GM12892 (cell line): ENCODE results near the gene CPAMD8.

Experiments
- POLR2A ChIP-seq: IDR thresholded peaks from 2 replicates; pipeline ENCODE4 v1.6.1; 2011; ENCODE audit warnings: low read depth, low read length, control low read depth
- POLR2AphosphoS5 ChIP-seq: IDR thresholded peaks from 2 replicates; pipeline ENCODE4 v1.6.1; 2011; ENCODE audit warnings: low read depth, low read length, control low read depth

GRCh38 chr19:17021328-17021727 is 5.3 kb downstream of the CPAMD8 start:
- no peak for TF ChIP-seq POLR2A
- no peak for TF ChIP-seq POLR2AphosphoS5
